ENCODE measurements around the gene FBXO10.

- no peak for TF ChIP-seq CTCF (IDR thresholded peaks at IDR 0.05; ENCODE audit: low read depth, low read length)
- TF ChIP-seq EZH2phosphoT487 (IDR thresholded peaks at IDR 0.05; ENCODE audit: low read depth): no peak
These were observed 21.9 kb downstream of the FBXO10 start for GRCh38 chr9:37554318-37554717.

Measured in OCI-LY3 (cell line).